MCF 10A (cell line): ENCODE data around the gene BICRAL. TPM values are rescaled to one million over a fixed set of nuclear protein-coding genes. Genes with fewer than 3 reads are reported as not detected.
"Not testable (repeated sequence)": the region's sequence is repeated elsewhere in the genome, so short reads cannot be mapped to it uniquely, and the experiment has no call there.

Experiments
- Bru-seq: library from RNA; stranded (reverse); fragments of 400-500 nt; gene quantifications from one replicate; lab custom pipeline; 2021; lab: Mats Ljungman, UMichigan
- BruChase-seq, 2 experiments: library from RNA; stranded (reverse); fragments of 400-500 nt; gene quantifications; one replicate each; lab custom pipeline; 2021; lab: Mats Ljungman, UMichigan
- BruUV-seq: library from RNA; stranded (reverse); fragments of 400-500 nt; replicated peaks from 2 replicates; lab custom pipeline; 2021; lab: Mats Ljungman, UMichigan
- CTCF ChIA-PET: fragments of 300-600 bp; sonication (Branson Sonifier 250); formaldehyde crosslinking; extraction: SDS; loops from one replicate; lab custom pipeline; 2021; ENCODE audit warnings: antibody characterized with exemption, inconsistent platforms; lab: Yijun Ruan, JAX
- POLR2A ChIA-PET: fragments of 300-600, 350-650 bp; sonication (Branson Sonifier 250); formaldehyde crosslinking; extraction: SDS; loops from one replicate; lab custom pipeline; 2020; ENCODE audit warnings: antibody characterized with exemption, inconsistent platforms; lab: Yijun Ruan, JAX
- DNase-seq: peaks from one replicate; pipeline ENCODE4 v3.0.0-alpha.2; 2018; ENCODE audit not compliant: unreplicated experiment
- H3K27ac Mint-ChIP-seq: one replicate; pipeline ENCODE4 v1.8.0; 2022; ENCODE audit warnings: mild to moderate bottlenecking, low read depth, mixed read lengths; ENCODE audit not compliant: unreplicated experiment
- H3K27me3 Mint-ChIP-seq: one replicate; pipeline ENCODE4 v1.8.0; 2022; ENCODE audit warnings: mixed read lengths; ENCODE audit not compliant: insufficient read depth, unreplicated experiment
- H3K36me3 Mint-ChIP-seq: one replicate; pipeline ENCODE4 v1.8.0; 2022; ENCODE audit warnings: mild to moderate bottlenecking, moderate library complexity, mixed read lengths; ENCODE audit not compliant: insufficient read depth, unreplicated experiment
- H3K4me1 Mint-ChIP-seq: one replicate; pipeline ENCODE4 v1.8.0; 2022; ENCODE audit warnings: mixed read lengths; ENCODE audit not compliant: insufficient read depth, unreplicated experiment
- H3K4me3 Mint-ChIP-seq: one replicate; pipeline ENCODE4 v1.8.0; 2022; ENCODE audit warnings: mild to moderate bottlenecking, moderate library complexity, mixed read lengths; ENCODE audit not compliant: unreplicated experiment
- H3K9me3 Mint-ChIP-seq: one replicate; pipeline ENCODE4 v1.8.0; 2022; ENCODE audit warnings: mixed read lengths; ENCODE audit not compliant: unreplicated experiment
- intact Hi-C: fragments of 100-400 bp; cut with micrococcal nuclease; formaldehyde crosslinking; loops from 2 replicates; pipeline ENCODE4 v1.14.1; 2022
- long read RNA-seq: library from polyadenylated mRNA; stranded (forward); transcript quantifications from one replicate; pipeline ENCODE4 v2.0.0, GENCODE V29; 2022
- total RNA-seq: library from RNA; stranded (reverse); gene quantifications from 2 replicates; pipeline ENCODE4 v1.2.3, GENCODE V29; 2022
- TF ChIP-seq, protein P1 (sequence below): fragments of 200-600 bp; IDR thresholded peaks from one replicate; pipeline ENCODE4 v1.8.0; 2022; ENCODE audit warnings: antibody characterized with exemption, mild to moderate bottlenecking; ENCODE audit not compliant: unreplicated experiment

BICRAL gene
- 8.4 and 9.8 TPM in 2 replicates for total RNA-seq
- percentile 68 among the genes with signal in this experiment for Bru-seq, nascent RNA
- percentile 66 among the genes with signal in this experiment for BruChase-seq, experiment 1, labeled RNA remaining after a 6-hour chase
- percentile 69 among the genes with signal in this experiment for BruChase-seq, experiment 2, labeled RNA remaining after a 2-hour chase
- long read RNA-seq, full-length matches to known transcripts: 3 of 11 reads
- long read RNA-seq, partial matches to known transcripts: 6 of 11 reads
- long read RNA-seq, other reads (novel, unspliced or antisense): 2 of 11 reads

GRCh38 chr6:42781796-42782688 is at the start of gene BICRAL:
BICRAL (plus strand) TSS chr6:42782052; CDS start chr6:42822023, 39,971 bp downstream.
- peak; percentile 82 for DNase-seq
- BruUV-seq: no TSS peak
- peaks cover 15% of the 10 kb centered on the region for H3K4me1 Mint-ChIP-seq
- intact Hi-C loops: loop anchor here (1.0 kb wide), 2 partner anchors 36 to 95 kb away; partner anchors contain the start of gene TBCC
- H3K36me3 Mint-ChIP-seq: peaks cover 20% of the 10 kb centered on the region
- H3K27me3 Mint-ChIP-seq: no peaks in the 10 kb centered on the region
- H3K4me3 Mint-ChIP-seq: peak within 1 kb of the TSS; percentile 73
- ChIA-PET POLR2A (interaction anchor here (0.6 to 15.3 kb wide), 25 partner anchors 8 to 736 kb away, joined by 3 to 328 read pairs (median 4); partner anchors contain the start of genes PEX6, PPP2R5D, RPL7L1 and TBCC), CTCF (interaction anchor here (0.8 to 1.4 kb wide), 2 partner anchors 97 to 120 kb away, joined by 3 to 5 read pairs; partner anchors contain the start of gene RPL7L1)
- H3K27ac Mint-ChIP-seq: peak within 1 kb of the TSS; percentile 95
- H3K9me3 Mint-ChIP-seq: no peaks in the 10 kb centered on the region
- TF ChIP-seq, protein P1, sequence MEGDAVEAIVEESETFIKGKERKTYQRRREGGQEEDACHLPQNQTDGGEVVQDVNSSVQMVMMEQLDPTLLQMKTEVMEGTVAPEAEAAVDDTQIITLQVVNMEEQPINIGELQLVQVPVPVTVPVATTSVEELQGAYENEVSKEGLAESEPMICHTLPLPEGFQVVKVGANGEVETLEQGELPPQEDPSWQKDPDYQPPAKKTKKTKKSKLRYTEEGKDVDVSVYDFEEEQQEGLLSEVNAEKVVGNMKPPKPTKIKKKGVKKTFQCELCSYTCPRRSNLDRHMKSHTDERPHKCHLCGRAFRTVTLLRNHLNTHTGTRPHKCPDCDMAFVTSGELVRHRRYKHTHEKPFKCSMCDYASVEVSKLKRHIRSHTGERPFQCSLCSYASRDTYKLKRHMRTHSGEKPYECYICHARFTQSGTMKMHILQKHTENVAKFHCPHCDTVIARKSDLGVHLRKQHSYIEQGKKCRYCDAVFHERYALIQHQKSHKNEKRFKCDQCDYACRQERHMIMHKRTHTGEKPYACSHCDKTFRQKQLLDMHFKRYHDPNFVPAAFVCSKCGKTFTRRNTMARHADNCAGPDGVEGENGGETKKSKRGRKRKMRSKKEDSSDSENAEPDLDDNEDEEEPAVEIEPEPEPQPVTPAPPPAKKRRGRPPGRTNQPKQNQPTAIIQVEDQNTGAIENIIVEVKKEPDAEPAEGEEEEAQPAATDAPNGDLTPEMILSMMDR: no peak

GRCh38 chr6:42733867-42734481 is 47.9 kb upstream of the BICRAL start:
- BruUV-seq, H3K4me3 Mint-ChIP-seq, intact Hi-C loops, H3K36me3 Mint-ChIP-seq, H3K9me3 Mint-ChIP-seq, H3K27me3 Mint-ChIP-seq, H3K27ac Mint-ChIP-seq, H3K4me1 Mint-ChIP-seq, DNase-seq: not testable (repeated sequence)
- POLR2A ChIA-PET: interaction anchor here (0.7 to 1.2 kb wide), 3 partner anchors 9 to 1699 kb away, joined by 3 to 5 read pairs (median 5); partner anchors contain the start of gene TBCC
- CTCF ChIA-PET: interaction anchor here (0.5 to 0.7 kb wide), 4 partner anchors 29 to 511 kb away, joined by 3 to 4 read pairs (median 4); no protein-coding TSS in a partner anchor

DNA sequence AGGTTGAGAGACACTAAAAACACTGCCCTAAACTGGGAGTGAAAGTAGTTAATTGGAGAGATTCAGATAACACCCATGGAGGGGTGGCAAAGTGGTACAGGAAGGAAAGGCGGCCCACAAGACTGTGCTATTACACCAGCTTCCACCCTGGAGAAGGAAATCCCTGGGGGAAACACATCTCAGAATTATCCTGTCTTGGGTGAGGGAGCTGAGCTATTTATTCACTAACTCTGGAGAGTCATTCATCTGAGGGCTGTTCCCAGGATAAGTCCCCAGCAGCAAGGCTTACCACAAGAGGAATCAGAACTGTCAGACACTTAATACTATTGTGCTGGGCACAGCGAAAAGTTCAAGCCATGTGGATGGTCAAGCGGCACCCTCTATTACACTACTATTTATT is 45.9 kb upstream of the BICRAL start:
- H3K27ac Mint-ChIP-seq: no peak overlapping the region
- CTCF ChIA-PET: no interaction called here
- intact Hi-C loops: no loop called here

DNA sequence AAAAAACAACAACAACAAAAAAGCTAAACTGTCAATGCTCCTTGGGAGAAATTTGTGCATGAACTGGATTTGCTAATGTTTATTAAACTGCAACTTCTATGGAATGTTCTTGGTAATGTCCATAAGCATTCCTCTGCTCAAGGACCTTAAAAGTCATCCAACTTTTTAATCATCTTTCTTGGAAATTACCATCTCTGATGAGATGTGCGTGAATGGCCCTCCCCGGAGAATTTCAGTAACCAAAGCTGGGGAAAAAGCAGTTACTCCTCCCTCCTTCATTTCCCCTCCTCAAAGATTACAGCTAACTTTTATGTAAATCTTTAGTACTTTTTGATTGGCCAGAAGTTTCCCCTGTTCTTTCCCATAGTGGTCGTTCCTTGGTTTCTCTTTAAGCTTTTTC is 41.1 kb upstream of the BICRAL start:
- TF ChIP-seq, protein P1: no peak
- intact Hi-C loops: no loop called here
- BruUV-seq: no TSS peak
- Mint-ChIP-seq H3K9me3 (no peaks in the 10 kb centered on the region), H3K27me3 (no peaks in the 10 kb centered on the region), H3K4me3 (no peak overlapping the region), H3K36me3 (peaks cover 5% of the 10 kb centered on the region), H3K27ac (no peak overlapping the region), H3K4me1 (peaks cover 10% of the 10 kb centered on the region)
- POLR2A ChIA-PET: interaction anchor here (0.6 to 0.9 kb wide), 4 partner anchors 22 to 81 kb away, joined by 3 read pairs; partner anchors contain the start of gene BICRAL
- CTCF ChIA-PET: no interaction called here
- DNase-seq: no peak

More for the DNA sequence above, 45.9 kb upstream of the BICRAL start:
- Mint-ChIP-seq H3K4me3 (no peak overlapping the region), H3K27me3 (no peaks in the 10 kb centered on the region), H3K4me1 (no peaks in the 10 kb centered on the region), H3K36me3 (no peaks in the 10 kb centered on the region), H3K9me3 (no peaks in the 10 kb centered on the region)
- POLR2A ChIA-PET: interaction anchor here (0.6 kb wide), 1 partner anchor 11 kb away, joined by 3 read pairs; no protein-coding TSS in a partner anchor
- DNase-seq: no peak
- BruUV-seq: no TSS peak
- TF ChIP-seq, protein P1: no peak
